CD4-positive, alpha-beta T cell treated with Interleukin-4 for 1 hour (primary cell): ENCODE measurements around the gene CSTPP1.
"Not testable (repeated sequence)": the region's sequence is repeated elsewhere in the genome, so short reads cannot be mapped to it uniquely, and the experiment has no call there.

Experiments
- DNase-seq, 2 donors: peaks; one replicate each; pipeline ENCODE4 v3.0.0-alpha.2; 2020 to 2022

CSTPP1 gene

DNA sequence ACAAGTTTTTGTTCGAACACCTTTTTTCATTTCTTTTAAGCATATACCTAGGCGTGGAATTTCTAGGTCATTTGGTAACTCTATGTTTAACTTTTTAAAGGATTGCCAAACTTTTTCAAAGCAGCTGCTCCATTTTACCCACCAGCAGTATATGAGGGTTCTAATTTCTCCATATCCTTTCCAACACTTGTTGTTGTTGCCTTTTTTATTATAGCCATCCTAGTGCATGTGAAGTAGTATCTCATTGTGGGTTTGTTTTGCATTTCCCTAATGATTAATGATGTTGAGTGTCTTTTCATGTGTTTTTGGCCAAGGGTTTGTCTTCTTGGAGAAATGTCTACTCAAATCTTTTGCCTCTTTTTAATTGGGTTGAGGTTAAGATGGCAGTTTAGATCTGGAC, 24.5 kb downstream of the CSTPP1 start:
- DNase-seq: no peak

GRCh38 chr11:46961886-46962285, 25.3 kb downstream of the CSTPP1 start:
- DNase-seq: not testable (repeated sequence)

- DNase-seq: no peak
Measured at GRCh38 chr11:46963844-46964243, 27.3 kb downstream of the CSTPP1 start.

- no peak for DNase-seq
Measured at GRCh38 chr11:46966773-46967172, 30.2 kb downstream of the CSTPP1 start.

- DNase-seq: no peak
Measured at GRCh38 chr11:46967962-46968361, 31.4 kb downstream of the CSTPP1 start.

GRCh38 chr11:46969379-46969778, 32.8 kb downstream of the CSTPP1 start:
- DNase-seq: no peak

DNA sequence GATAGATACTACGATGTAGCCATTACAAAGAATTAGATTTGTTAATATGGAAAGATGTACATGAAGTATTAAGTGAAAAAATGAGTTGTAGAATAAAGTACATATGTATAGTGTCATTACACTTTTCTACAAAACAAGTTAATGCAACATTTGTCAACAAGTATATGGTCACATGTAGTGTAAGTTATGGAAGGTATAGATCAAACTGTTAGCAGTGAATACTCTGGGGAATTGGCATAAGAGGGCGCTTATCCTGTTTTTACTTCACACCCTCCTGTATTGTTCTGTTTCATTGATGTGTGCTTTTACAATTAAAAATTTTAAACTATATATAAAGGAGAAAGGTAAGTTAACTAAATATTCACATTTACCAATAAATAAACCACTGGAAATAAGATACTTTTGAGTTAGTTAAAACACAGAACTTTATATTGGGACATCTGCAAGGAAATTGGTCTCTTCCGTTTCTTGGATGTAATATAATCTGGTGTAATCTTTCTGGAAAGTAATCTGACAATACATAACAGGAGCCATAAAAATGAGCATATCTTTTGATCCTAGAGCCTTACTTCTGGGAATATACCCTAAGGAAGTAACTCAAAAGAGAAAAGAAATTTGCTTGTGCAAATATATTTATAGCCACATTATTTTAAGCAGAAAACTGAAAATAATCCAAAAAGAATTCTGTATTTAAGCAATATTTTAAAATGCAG, 34.5 kb downstream of the CSTPP1 start:
- DNase-seq: no peak

- no peak for DNase-seq
Measured at GRCh38 chr11:46972343-46972742, 35.8 kb downstream of the CSTPP1 start.

DNA sequence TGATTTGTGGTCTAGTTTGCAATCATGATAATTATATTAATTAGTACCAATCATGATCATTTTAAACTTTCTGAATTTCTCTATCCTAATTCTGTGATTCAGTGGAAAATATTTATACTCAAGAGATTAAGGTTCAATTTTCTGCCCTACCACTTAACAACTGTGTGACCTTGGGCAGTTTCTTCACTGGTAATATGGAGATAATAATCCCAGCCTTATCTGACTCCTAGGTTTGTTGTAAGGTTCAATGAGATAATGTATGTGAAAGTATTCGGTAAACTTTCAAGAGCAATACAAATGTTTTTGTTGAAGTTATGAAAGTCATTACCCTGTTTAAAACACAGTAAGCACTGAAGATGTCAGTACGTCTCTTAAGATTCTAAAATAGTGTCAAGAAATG, 36.3 kb downstream of the CSTPP1 start:
- no peak for DNase-seq

- DNase-seq: no peak
Measured at GRCh38 chr11:46976182-46976854, 39.8 kb downstream of the CSTPP1 start.

- no peak for DNase-seq
Measured at GRCh38 chr11:46977038-46977813, 40.7 kb downstream of the CSTPP1 start.

DNA sequence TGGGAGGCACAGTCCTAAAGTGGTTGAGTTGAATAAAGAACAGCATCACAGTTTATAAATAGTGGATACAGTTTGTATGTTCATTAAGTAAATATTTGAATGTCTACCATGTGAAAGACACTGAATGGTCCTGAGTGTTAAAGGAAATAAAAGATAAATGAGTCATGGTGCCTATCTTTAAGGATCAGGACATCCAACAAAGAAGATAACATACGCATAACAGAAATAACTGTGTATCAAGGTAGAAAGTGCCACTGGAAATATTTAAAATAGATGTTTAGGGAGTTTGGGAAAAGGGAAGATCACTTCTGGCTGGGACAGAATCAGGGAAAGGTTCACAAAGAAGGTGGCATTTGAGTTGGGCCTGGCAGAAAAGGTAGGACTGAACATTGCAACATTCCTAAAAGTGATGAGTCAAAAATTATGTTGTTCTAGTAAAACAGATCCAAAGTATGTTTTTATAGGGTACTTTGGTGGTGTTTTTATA, 41.5 kb downstream of the CSTPP1 start:
- DNase-seq: no peak

GRCh38 chr11:46979358-46979757, 42.8 kb downstream of the CSTPP1 start:
- no peak for DNase-seq

DNA sequence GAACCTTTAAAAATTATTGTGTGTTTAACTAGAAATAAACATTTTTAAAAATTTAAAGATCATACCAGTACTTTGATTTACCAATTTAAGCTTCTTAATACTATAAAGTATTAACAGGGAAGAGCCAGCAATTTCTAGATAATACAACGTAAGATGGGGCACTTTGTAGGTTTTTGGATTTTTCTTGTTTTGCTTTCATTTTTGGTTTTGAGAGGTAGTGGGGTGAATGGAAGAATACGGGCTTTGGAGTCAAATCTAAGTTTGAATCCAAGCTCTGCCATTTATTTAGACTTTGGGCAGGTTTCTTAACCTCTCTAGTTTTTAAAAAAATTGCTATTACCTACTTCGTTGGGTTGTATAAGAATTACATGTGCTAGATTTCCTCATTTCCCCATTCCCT, 44.9 kb downstream of the CSTPP1 start:
- peak in 1 of 2 donors; percentile 30 for DNase-seq

DNA sequence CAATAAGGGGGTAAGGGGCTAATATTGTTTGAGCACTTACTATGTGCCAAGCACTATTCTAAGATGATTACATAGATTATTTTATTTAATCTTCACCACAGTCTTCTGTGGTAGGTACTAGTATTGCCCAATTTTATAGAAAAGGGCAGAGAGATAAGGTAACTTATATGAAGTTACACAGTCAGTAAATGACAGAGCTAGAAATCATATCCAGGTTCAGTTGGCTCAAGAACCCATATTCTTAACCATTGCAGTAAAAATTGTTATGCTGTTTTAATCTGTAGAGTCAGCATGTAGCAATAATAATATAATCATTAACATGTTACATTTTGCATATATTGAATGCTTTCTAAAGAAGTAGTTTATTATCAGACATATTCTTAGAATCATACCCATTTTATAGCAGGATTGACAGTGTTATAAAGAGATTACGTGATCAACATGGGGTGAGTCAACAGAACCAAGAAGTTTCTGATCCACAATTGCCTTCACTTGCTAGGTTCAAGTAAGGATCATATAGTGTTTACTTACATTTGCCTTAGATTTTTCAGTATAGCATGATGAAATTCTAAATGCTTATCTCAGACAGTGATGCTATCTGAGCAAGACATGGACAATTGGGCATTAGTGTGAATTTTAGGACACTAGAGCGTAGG, 46.4 kb downstream of the CSTPP1 start:
- no peak for DNase-seq

DNA sequence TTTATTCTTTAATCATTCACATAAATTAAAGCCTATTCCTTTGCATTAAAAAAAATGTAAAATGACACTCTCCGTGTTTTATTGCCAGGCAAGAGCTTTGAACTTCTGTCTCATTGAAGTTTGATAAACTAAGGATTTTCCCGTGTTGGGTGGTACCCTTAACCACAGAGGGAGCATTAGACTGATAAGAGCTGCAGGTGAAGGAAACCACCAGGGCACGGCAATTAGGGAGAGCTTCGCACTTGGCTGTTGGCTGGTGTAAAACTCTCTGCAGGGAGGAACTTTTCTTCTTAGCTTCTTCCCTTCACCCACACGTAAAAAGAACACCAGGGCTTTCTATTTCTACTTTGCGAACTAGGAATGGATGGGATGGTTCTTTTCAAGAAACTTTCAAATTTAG, 47.0 kb downstream of the CSTPP1 start:
- DNase-seq: no peak

- DNase-seq: no peak
Measured at GRCh38 chr11:46984548-46984947, 48.0 kb downstream of the CSTPP1 start.

GRCh38 chr11:46984987-46985386, 48.4 kb downstream of the CSTPP1 start:
- no peak for DNase-seq

- no peak for DNase-seq
Measured at GRCh38 chr11:46987183-46987582, 50.6 kb downstream of the CSTPP1 start.

DNA sequence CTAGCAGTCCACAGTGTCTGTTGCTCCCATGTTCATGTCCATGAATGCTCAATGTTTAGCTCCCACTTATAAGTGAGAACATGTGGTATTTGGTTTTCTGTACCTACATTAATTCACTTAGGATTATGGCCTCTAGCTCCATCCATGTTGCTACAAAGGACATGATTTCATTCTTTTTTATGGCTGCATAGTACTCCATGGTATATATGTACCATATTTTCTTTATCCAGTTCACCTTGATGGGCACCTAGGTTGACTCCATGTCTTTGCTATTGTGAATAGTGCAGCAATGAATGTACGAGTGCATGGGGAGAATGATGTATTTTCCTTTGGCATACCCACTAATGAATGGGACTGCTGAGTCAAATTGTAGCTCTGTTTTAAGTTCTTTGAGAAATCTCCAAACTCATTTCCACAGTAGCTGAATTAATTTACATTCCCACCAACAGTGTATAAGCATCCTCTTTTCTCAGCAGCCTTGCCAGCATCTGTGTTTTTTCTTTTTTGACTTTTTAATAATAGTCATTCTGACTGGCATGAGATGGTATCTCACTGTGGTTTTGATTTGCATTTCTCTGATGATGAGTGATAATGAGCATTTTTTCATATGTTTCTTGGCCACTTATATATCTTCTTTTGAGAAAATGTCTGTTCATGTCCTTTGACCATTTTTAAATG, 53.4 kb downstream of the CSTPP1 start:
- not testable (repeated sequence) for DNase-seq

- DNase-seq: no peak
Measured at GRCh38 chr11:46991391-46991790, 54.8 kb downstream of the CSTPP1 start.

DNA sequence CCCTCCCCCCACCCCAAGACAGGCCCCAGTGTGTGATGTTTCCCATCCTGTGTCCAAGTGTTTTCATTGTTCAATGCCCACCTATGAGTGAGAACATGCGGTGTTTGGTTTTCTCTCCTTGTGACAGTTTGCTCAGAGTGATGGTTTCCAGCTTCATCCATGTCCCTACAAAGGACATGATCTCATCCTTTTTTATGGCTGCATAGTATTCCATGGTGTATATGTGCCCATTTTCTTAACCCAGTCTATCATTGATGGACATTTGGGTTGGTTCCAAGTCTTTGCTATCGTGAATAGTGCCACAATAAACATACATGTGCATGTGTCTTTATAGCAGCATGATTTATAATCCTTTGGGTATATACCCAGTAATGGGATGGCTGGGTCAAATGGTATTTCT, 55.8 kb downstream of the CSTPP1 start:
- DNase-seq: not testable (repeated sequence)

- not testable (repeated sequence) for DNase-seq
Measured at GRCh38 chr11:46997796-46998195, 61.2 kb downstream of the CSTPP1 start.
